Loucy (cell line): ENCODE results near the gene TLR1.

ENCODE experiments used
- EZH2phosphoT487 ChIP-seq: fragments of 200-600 bp; IDR thresholded peaks from 2 replicates; pipeline ENCODE4 v1.6.1; 2018; ENCODE audit warnings: antibody characterized with exemption, mild to moderate bottlenecking, moderate library complexity, borderline replicate concordance
- TF ChIP-seq, protein P1 (sequence below): fragments of 200-600 bp; sonication (generic); conservative IDR thresholded peaks from 2 replicates; pipeline ENCODE4 v1.5.1; 2014; ENCODE audit warnings: mild to moderate bottlenecking, antibody characterized with exemption, low read length

- TF ChIP-seq, protein P1, sequence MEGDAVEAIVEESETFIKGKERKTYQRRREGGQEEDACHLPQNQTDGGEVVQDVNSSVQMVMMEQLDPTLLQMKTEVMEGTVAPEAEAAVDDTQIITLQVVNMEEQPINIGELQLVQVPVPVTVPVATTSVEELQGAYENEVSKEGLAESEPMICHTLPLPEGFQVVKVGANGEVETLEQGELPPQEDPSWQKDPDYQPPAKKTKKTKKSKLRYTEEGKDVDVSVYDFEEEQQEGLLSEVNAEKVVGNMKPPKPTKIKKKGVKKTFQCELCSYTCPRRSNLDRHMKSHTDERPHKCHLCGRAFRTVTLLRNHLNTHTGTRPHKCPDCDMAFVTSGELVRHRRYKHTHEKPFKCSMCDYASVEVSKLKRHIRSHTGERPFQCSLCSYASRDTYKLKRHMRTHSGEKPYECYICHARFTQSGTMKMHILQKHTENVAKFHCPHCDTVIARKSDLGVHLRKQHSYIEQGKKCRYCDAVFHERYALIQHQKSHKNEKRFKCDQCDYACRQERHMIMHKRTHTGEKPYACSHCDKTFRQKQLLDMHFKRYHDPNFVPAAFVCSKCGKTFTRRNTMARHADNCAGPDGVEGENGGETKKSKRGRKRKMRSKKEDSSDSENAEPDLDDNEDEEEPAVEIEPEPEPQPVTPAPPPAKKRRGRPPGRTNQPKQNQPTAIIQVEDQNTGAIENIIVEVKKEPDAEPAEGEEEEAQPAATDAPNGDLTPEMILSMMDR: no peak
- TF ChIP-seq EZH2phosphoT487: no peak
These were observed 24.8 kb downstream of the TLR1 start for GRCh38 chr4:38779790-38780189.
